ENCODE measurements around the gene CETP.

DNA sequence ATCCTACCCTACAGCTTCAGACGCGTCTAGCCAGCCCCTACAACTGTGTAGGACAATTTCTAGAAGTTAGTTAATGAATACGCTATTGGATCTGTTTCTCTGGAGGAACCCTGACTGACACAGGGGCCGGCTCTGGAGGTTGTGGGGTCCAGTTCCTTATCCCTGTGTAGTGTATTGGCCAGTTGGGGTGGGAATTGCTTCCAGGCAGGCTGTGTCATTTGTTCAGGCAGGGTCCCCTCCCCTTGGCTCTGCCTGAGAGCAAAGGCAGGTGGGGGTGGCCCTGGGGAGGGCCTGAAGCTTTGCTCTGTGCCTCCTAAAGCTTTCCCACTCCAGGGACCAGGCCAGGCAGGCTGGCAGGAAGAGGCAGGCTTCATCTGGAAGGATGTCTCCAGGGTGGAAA is 11.7 kb upstream of the CETP start:
- TF ChIP-seq, protein P1, sequence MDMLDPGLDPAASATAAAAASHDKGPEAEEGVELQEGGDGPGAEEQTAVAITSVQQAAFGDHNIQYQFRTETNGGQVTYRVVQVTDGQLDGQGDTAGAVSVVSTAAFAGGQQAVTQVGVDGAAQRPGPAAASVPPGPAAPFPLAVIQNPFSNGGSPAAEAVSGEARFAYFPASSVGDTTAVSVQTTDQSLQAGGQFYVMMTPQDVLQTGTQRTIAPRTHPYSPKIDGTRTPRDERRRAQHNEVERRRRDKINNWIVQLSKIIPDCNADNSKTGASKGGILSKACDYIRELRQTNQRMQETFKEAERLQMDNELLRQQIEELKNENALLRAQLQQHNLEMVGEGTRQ (IDR thresholded peaks at IDR 0.05; ENCODE audit: low read length), result no peak
- TF ChIP-seq MAFK (IDR thresholded peaks at IDR 0.05; ENCODE audit: low read depth, low read length) (no peak), CBX5 (IDR thresholded peaks at IDR 0.05; ENCODE audit: low read depth, low read length) (no peak), SUZ12 (IDR thresholded peaks at IDR 0.05; ENCODE audit: low read length) (no peak)
